Astrocyte (in vitro differentiated cells and primary cell): ENCODE measurements around the gene CST8. TPM values are rescaled to one million over a fixed set of nuclear protein-coding genes. Genes with fewer than 3 reads are reported as not detected.

Experiments used
- DNase-seq: peaks from one replicate; pipeline ENCODE4 v3.0.0-alpha.2; 2010; ENCODE audit warnings: low read depth
- FAIRE-seq: peaks from 2 replicates; lab custom pipeline; 2011; peaks lifted over from hg19 to GRCh38; lab: Jason Lieb, UNC
- H2AFZ ChIP-seq: 2 replicates; pipeline ENCODE4 v1.6.0; 2012; ENCODE audit warnings: low read depth, low read length, inconsistent platforms
- H3K27ac ChIP-seq: 2 replicates; pipeline ENCODE4 v1.5.1; 2011; ENCODE audit warnings: low read depth, low read length, inconsistent platforms
- H3K27me3 ChIP-seq: 2 replicates; pipeline ENCODE4 v1.6.0; 2011; ENCODE audit warnings: low read length, inconsistent platforms; ENCODE audit not compliant: insufficient read depth
- H3K36me3 ChIP-seq: 2 replicates; pipeline ENCODE4 v1.5.1; 2011; ENCODE audit warnings: low read length, inconsistent platforms; ENCODE audit not compliant: insufficient read depth
- H3K4me1 ChIP-seq: 2 replicates; pipeline ENCODE4 v1.5.1; 2011; ENCODE audit warnings: low read length, inconsistent platforms; ENCODE audit not compliant: insufficient read depth
- H3K4me2 ChIP-seq: 2 replicates; pipeline ENCODE4 v1.6.0; 2012; ENCODE audit warnings: low read length, inconsistent platforms
- H3K4me3 ChIP-seq: 2 replicates; pipeline ENCODE4 v1.5.1; 2011; ENCODE audit warnings: low read depth, mild to moderate bottlenecking, low read length, inconsistent platforms; ENCODE audit not compliant: insufficient read depth
- H3K79me2 ChIP-seq: 2 replicates; pipeline ENCODE4 v1.6.0; 2012; ENCODE audit warnings: mild to moderate bottlenecking, low read length, inconsistent platforms; ENCODE audit not compliant: insufficient read depth
- H3K9ac ChIP-seq: 2 replicates; pipeline ENCODE4 v1.6.0; 2012; ENCODE audit warnings: mild to moderate bottlenecking, low read length, inconsistent platforms
- H3K9me3 ChIP-seq: 2 replicates; pipeline ENCODE4 v1.5.1; 2012; ENCODE audit warnings: low read depth, mild to moderate bottlenecking, low read length, inconsistent platforms; ENCODE audit not compliant: insufficient read depth
- H4K20me1 ChIP-seq: 2 replicates; pipeline ENCODE4 v1.6.0; 2012; ENCODE audit warnings: low read length, inconsistent platforms; ENCODE audit not compliant: insufficient read depth
- H3K27ac Mint-ChIP-seq: one replicate; pipeline ENCODE4 v1.8.0; 2021; ENCODE audit warnings: mild to moderate bottlenecking, mixed read lengths; ENCODE audit not compliant: unreplicated experiment
- H3K27me3 Mint-ChIP-seq: one replicate; pipeline ENCODE4 v1.8.0; 2021; ENCODE audit warnings: low read depth, mixed read lengths; ENCODE audit not compliant: unreplicated experiment
- H3K36me3 Mint-ChIP-seq: one replicate; pipeline ENCODE4 v1.8.0; 2021; ENCODE audit warnings: low read depth, mixed read lengths; ENCODE audit not compliant: unreplicated experiment
- H3K4me1 Mint-ChIP-seq: one replicate; pipeline ENCODE4 v1.8.0; 2021; ENCODE audit warnings: low read depth, mixed read lengths; ENCODE audit not compliant: unreplicated experiment
- H3K4me3 Mint-ChIP-seq: one replicate; pipeline ENCODE4 v1.8.0; 2021; ENCODE audit warnings: mild to moderate bottlenecking, moderate library complexity, mixed read lengths; ENCODE audit not compliant: unreplicated experiment
- H3K9me3 Mint-ChIP-seq: one replicate; pipeline ENCODE4 v1.8.0; 2021; ENCODE audit warnings: mild to moderate bottlenecking, mixed read lengths; ENCODE audit not compliant: unreplicated experiment
- CTCF ChIP-seq: IDR thresholded peaks from 2 replicates; pipeline ENCODE4 v1.5.1; 2011; ENCODE audit warnings: low read depth, mild to moderate bottlenecking, inconsistent platforms, low read length, moderate library complexity; ENCODE audit not compliant: insufficient read depth
- EZH2 ChIP-seq: IDR thresholded peaks from 2 replicates; pipeline ENCODE4 v1.6.1; 2012; ENCODE audit warnings: mild to moderate bottlenecking, low read length, inconsistent platforms; ENCODE audit not compliant: insufficient read depth
- total RNA-seq: library from RNA; stranded (reverse); gene quantifications from 2 replicates; pipeline ENCODE4 v1.2.1, GENCODE V29; 2021

Gene CST8
- total RNA-seq, 1 donor from 2014 or later, result not detected

- Mint-ChIP-seq H3K9me3 (peaks cover 5% of the 10 kb centered on the region), H3K4me1 (no peaks in the 10 kb centered on the region), H3K27ac (no peak overlapping the region), H3K27me3 (no peaks in the 10 kb centered on the region), H3K4me3 (no peak overlapping the region), H3K36me3 (no peaks in the 10 kb centered on the region)
- Histone ChIP-seq H3K9ac (no peak overlapping the region), H3K27me3 (no peaks in the 10 kb centered on the region), H3K9me3 (no peaks in the 10 kb centered on the region), H3K4me3 (no peak overlapping the region), H3K27ac (no peak overlapping the region), H4K20me1 (no peaks in the 10 kb centered on the region), H3K36me3 (no peaks in the 10 kb centered on the region), H3K4me2 (no peak overlapping the region), H3K4me1 (no peaks in the 10 kb centered on the region), H3K79me2 (no peaks in the 10 kb centered on the region), H2AFZ (no peak overlapping the region)
- DNase-seq, result no peak
- FAIRE-seq, result no peak
- no peak for TF ChIP-seq CTCF
- no peak for TF ChIP-seq EZH2
These were observed 1.4 kb downstream of the CST8 start for GRCh38 chr20:23492292-23492691.

GRCh38 chr20:23493172-23493772 is 2.4 kb downstream of the CST8 start:
- Histone ChIP-seq H3K79me2 (no peaks in the 10 kb centered on the region), H3K27me3 (no peaks in the 10 kb centered on the region), H2AFZ (no peak overlapping the region), H4K20me1 (no peaks in the 10 kb centered on the region), H3K4me1 (no peaks in the 10 kb centered on the region), H3K36me3 (no peaks in the 10 kb centered on the region), H3K4me2 (no peak overlapping the region), H3K27ac (no peak overlapping the region), H3K9me3 (no peaks in the 10 kb centered on the region), H3K4me3 (no peak overlapping the region), H3K9ac (no peak overlapping the region)
- no peaks in the 10 kb centered on the region for H3K27me3 Mint-ChIP-seq
- no peaks in the 10 kb centered on the region for H3K4me1 Mint-ChIP-seq
- no peaks in the 10 kb centered on the region for H3K36me3 Mint-ChIP-seq
- FAIRE-seq, result no peak
- TF ChIP-seq CTCF, result no peak
- no peak for TF ChIP-seq EZH2
- H3K9me3 Mint-ChIP-seq, result peaks cover 5% of the 10 kb centered on the region
- H3K4me3 Mint-ChIP-seq, result no peak overlapping the region
- DNase-seq, result no peak
- no peak overlapping the region for H3K27ac Mint-ChIP-seq

GRCh38 chr20:23497536-23497935 is 6.6 kb downstream of the CST8 start:
- no peak for TF ChIP-seq CTCF
- Mint-ChIP-seq H3K4me1 (no peaks in the 10 kb centered on the region), H3K36me3 (no peaks in the 10 kb centered on the region), H3K27me3 (peaks cover 5% of the 10 kb centered on the region), H3K4me3 (no peak overlapping the region), H3K27ac (no peak overlapping the region), H3K9me3 (peaks cover 7% of the 10 kb centered on the region)
- H3K4me1 ChIP-seq, result no peaks in the 10 kb centered on the region
- no peaks in the 10 kb centered on the region for H4K20me1 ChIP-seq
- H3K9ac ChIP-seq, result no peak overlapping the region
- H3K27me3 ChIP-seq, result no peaks in the 10 kb centered on the region
- FAIRE-seq (no peak), DNase-seq (no peak)
- H3K4me3 ChIP-seq, result no peak overlapping the region
- no peak overlapping the region for H3K27ac ChIP-seq
- no peaks in the 10 kb centered on the region for H3K9me3 ChIP-seq
- no peaks in the 10 kb centered on the region for H3K36me3 ChIP-seq
- no peak overlapping the region for H3K4me2 ChIP-seq
- H2AFZ ChIP-seq, result no peak overlapping the region
- no peaks in the 10 kb centered on the region for H3K79me2 ChIP-seq
